WERI-Rb-1 (cell line): Measurements from ENCODE around the gene GRK3.
"Not testable (repeated sequence)": the region's sequence is repeated elsewhere in the genome, so short reads cannot be mapped to it uniquely, and the experiment has no call there.

Source experiments
- DNase-seq: peaks from one replicate; pipeline ENCODE4 v3.0.0-alpha.2; 2020
- H3K27ac ChIP-seq: fragments of 250-450 bp; sonication (Bioruptor Pico); 2 replicates; pipeline ENCODE4 v1.5.1; 2020; ENCODE audit warnings: mild to moderate bottlenecking, moderate library complexity
- H3K27me3 ChIP-seq: fragments of 250-450 bp; sonication (Bioruptor Pico); 2 replicates; pipeline ENCODE4 v1.5.1; 2021; ENCODE audit warnings: mild to moderate bottlenecking, low read depth, moderate library complexity; ENCODE audit not compliant: insufficient read depth, severe bottlenecking
- H3K36me3 ChIP-seq: fragments of 250-450 bp; sonication (Bioruptor Pico); 2 replicates; pipeline ENCODE4 v1.5.1; 2020; ENCODE audit warnings: mild to moderate bottlenecking, moderate library complexity
- H3K4me3 ChIP-seq: 2 replicates; pipeline ENCODE4 v1.5.1; 2011; ENCODE audit warnings: low read depth, mild to moderate bottlenecking, control low read depth, low read length
- H3K9me3 ChIP-seq: fragments of 250-450 bp; sonication (Bioruptor Pico); 2 replicates; pipeline ENCODE4 v1.5.1; 2021; ENCODE audit warnings: mild to moderate bottlenecking, moderate library complexity; ENCODE audit not compliant: severe bottlenecking
- TF ChIP-seq, protein P1 (sequence below): IDR thresholded peaks from 2 replicates; pipeline ENCODE4 v1.5.1; 2011; ENCODE audit warnings: low read depth, mild to moderate bottlenecking, control low read depth, inconsistent platforms, low read length

The GRK3 gene

DNA sequence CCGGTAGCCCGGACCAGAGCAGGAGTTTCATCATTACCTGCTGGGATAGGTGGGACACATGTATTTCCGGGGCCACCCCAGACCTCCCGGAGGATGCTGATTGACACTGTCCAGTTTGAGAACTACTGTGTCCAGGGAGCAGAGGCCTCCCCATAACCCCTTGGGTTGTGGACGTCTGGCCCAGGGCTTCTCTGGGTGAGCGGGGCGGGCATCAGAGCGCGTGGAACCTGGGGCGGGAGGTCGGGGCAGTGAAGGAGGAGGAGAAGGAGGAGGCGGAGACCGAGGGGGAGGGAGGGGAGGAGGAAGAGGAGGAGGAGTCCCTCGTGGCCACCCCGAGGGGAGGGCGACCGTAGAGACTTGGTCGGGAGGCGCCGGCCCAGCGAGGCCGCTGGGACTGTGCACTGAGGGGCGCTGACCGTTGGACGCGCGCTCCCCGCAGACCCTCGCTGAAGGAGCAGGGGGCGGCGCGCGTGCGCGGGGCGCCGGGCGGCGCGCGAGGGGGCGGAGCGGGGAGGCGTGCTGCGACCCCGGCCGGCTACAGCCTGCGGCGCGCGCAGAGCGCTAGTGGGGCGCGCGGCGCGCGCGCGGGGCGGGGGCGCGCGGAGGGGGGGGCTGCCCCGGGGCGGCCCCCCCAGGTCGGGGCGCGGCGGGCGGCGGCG is at the start of gene GRK3:
Gene GRK3 (plus strand): TSS at position 356 of the 659 bp plus-strand sequence. CDS start 366 bp downstream, outside the sequence.
- Histone ChIP-seq H3K9me3 (no peaks in the 10 kb centered on the region), H3K36me3 (no peaks in the 10 kb centered on the region), H3K27me3 (no peaks in the 10 kb centered on the region), H3K4me3 (peak within 1 kb of the TSS; percentile 73), H3K27ac (peak within 1 kb of the TSS; percentile 79)
- TF ChIP-seq, protein P1, sequence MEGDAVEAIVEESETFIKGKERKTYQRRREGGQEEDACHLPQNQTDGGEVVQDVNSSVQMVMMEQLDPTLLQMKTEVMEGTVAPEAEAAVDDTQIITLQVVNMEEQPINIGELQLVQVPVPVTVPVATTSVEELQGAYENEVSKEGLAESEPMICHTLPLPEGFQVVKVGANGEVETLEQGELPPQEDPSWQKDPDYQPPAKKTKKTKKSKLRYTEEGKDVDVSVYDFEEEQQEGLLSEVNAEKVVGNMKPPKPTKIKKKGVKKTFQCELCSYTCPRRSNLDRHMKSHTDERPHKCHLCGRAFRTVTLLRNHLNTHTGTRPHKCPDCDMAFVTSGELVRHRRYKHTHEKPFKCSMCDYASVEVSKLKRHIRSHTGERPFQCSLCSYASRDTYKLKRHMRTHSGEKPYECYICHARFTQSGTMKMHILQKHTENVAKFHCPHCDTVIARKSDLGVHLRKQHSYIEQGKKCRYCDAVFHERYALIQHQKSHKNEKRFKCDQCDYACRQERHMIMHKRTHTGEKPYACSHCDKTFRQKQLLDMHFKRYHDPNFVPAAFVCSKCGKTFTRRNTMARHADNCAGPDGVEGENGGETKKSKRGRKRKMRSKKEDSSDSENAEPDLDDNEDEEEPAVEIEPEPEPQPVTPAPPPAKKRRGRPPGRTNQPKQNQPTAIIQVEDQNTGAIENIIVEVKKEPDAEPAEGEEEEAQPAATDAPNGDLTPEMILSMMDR = no peak
- DNase-seq = peak; percentile 84

DNA sequence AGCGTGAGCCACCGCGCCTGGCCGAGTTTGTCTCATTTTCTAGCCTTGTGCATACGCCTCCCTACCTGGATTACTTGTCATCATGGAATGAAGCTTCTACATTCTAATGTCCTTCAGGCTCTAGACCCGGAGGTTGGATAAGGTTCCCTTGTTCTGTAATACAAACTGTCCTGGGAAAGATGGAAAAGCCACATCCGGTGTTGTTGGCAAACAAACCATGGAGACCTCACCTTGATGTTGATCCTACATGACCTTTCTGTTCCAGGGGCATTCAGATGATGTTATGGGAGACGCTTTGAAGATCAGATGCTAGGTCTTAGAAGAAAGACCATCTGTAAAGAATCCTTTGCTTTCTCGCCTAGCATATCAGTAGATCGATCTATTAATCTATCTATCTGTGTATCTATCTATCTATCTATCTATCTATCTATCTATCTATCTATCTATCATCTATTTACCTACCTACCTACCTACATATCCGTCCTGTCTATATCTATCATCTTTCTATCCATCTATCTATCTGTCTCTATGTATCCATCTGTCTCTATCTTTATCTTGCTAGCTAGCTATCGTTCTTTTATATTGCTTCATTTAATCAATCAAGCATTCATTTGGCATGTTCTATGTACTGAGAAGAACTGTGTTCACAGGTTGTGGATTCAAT is 46.3 kb upstream of the GRK3 start:
- no peak overlapping the region for H3K27ac ChIP-seq
- no peak overlapping the region for H3K4me3 ChIP-seq
- H3K27me3 ChIP-seq = no peaks in the 10 kb centered on the region
- peaks cover 3% of the 10 kb centered on the region; the same call in 1 of the 2 replicates for H3K36me3 ChIP-seq
- no peaks in the 10 kb centered on the region for H3K9me3 ChIP-seq
- TF ChIP-seq, protein P1 = no peak
- DNase-seq = no peak

DNA sequence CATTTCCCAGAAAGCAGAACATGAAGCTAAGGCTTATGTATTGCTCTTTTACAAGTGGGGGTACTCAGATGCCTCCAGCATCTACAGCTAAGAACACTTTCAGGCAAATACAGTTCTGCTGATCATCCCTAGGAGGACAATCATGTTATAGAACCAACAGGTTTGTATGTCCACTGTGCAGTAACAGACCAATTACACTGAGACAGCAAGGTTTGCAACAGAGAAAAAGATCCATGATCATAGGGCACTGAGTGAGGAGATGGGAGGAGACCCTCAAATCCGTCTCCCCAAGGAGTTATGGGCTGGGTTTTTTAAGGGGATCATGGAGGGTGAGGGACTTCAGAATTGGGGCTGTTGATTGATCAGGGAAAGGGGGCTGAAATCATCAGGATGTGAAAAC is 39.1 kb upstream of the GRK3 start:
- Histone ChIP-seq H3K27me3 (no peaks in the 10 kb centered on the region), H3K9me3 (peaks cover 6% of the 10 kb centered on the region), H3K36me3 (no peaks in the 10 kb centered on the region), H3K27ac (no peak overlapping the region), H3K4me3 (no peak overlapping the region)
- no peak for DNase-seq
- TF ChIP-seq, protein P1 = no peak

DNA sequence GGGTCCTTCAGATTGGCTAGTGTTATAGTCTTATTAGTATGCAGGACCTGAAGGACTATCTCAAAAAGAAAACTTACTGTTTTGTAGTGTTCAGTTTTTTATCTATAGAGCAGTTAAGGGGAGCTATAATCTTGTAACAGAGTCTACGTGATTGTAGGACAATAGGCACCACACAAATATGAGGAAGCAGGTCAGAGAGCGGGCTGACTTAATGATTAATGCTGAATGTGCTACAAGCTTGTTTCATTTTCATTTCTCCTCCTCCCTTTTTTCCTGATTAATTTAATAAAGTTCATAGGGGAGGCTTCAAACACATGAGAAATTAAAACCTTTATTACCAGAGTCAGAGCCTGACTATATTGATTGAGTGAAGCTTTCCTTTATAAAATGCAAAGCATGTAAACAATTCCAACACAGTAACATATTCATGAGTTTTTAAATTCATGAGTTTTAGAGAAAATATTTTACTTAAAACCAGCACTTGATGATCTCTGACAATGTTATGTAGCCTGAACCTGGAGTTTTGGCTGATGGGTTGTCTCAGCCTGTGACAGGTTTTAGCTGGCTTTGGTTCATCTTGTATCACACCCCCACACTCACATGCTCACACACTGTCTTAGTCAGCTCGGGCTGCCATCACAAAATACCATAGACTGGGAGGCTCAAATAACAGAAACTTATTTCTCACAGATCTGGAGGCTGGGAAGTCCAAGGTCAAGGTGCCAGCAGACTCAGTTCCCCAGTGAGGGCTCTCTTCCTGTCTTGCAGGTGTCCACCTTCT is 38.5 kb upstream of the GRK3 start:
- not testable (repeated sequence) for H3K27ac ChIP-seq, H3K27me3 ChIP-seq, DNase-seq, H3K4me3 ChIP-seq, H3K9me3 ChIP-seq, H3K36me3 ChIP-seq

DNA sequence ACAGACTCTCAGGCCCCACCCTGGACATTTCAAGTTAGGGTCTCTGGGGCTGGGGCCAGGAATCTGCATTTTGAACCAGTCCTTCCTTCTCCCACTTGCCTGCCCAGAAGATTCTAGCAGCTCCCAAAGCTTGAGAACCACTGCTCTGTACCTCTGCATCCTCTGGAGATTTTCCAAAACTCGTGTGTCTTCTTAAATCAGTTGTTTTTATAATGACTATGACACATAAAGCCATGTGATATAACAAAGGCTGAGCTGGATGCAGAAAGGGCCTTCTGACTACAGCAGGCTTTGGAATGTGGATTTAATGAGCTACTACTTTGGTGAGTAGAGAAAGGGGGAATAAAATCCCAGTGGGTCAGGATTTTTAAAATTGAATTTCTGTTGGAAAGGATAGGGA is 37.5 kb upstream of the GRK3 start:
- not testable (repeated sequence) for H3K27ac ChIP-seq, H3K27me3 ChIP-seq, H3K9me3 ChIP-seq, DNase-seq, H3K36me3 ChIP-seq, H3K4me3 ChIP-seq

DNA sequence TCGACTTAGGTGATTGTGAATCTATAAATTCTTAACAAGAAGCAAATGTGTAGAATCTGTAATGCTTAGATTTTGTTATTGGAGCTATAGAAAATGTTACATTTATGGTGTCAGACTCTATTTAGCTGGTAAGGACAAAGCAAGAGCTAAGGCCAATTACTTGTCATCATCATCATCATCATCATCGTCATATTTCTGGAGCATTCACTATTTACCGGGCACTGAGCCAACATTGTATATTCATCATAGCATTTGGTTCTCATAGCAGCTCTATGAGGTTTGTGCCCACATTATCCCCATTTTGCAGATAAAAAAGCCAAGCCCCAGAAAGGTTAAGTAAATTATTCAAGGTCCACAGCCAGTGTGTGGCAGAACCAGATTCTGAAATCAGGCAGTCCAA is 36.4 kb upstream of the GRK3 start:
- not testable (repeated sequence) for H3K9me3 ChIP-seq, H3K4me3 ChIP-seq, DNase-seq, H3K27me3 ChIP-seq, H3K27ac ChIP-seq, H3K36me3 ChIP-seq

DNA sequence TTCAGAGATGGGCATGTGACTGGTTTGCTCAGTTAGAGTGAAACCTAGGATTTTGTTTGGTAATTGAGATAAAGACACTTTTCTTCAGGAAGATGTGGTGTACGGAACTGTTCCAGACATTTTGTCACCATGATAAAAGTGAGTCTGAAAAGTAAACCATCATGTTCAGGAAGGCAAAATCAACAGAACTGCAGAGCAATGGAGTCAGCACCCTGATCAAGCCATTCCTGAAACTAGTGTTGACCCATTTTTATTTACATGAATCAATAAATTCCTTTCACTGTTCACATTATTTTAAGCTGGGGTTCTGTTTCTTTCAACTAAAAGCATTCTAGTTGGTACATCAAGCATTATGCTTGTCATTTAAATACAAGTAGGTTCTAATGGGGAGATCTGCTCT is 35.4 kb upstream of the GRK3 start:
- not testable (repeated sequence) for H3K27me3 ChIP-seq, H3K27ac ChIP-seq, H3K4me3 ChIP-seq, DNase-seq, H3K36me3 ChIP-seq, H3K9me3 ChIP-seq

DNA sequence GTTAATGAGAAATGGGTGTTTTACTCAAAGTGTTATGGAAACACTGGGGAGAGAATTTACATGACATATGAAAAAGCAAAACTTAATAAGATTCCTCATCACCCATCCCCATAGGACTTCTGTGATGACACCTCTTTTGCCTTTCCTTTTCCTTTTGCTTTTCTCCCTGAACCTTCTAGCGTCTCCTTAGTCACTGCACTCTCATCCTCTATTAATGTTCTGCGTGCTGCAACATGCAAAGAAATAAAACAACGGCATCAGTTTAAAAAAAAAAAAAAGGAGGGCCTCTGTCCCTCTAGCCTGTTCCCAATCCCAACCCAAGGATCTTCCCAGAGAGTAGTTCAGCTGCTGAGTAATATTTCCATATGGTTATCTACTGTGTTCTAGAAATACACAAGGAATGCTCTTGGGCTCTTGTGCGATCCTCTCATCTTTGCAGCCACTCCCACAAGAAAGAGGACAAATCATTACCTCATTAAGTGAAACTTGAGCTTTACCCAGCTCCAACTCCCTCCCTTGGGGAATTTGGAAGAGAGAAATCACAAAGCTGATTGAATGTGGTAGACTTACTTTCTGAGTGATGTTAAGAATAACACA is 34.8 kb upstream of the GRK3 start:
- not testable (repeated sequence) for DNase-seq, H3K27ac ChIP-seq, H3K4me3 ChIP-seq, H3K27me3 ChIP-seq, H3K36me3 ChIP-seq, H3K9me3 ChIP-seq

DNA sequence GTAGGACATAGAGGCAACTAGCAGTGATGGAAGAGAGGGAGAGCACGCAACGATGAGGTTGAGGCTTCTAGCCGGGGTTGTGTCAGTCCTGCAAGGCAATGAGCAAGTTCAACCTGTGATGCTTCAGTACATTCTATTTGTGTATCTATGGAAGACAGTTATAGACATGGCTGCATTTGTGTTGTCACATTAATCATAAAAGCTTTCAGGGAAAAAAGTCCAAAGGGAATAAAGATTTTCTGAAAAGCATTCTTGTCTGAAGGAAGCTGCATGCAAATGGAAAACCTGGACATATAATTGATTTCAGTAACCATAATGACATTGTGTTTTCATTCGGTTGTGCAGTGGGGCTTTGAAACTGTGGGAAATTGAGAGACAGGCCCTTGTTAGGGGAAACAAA is 32.8 kb upstream of the GRK3 start:
- not testable (repeated sequence) for H3K27ac ChIP-seq, H3K9me3 ChIP-seq, H3K4me3 ChIP-seq, H3K36me3 ChIP-seq, H3K27me3 ChIP-seq, DNase-seq
